ENCODE results near the gene HYAL3.

The HYAL3 gene

DNA sequence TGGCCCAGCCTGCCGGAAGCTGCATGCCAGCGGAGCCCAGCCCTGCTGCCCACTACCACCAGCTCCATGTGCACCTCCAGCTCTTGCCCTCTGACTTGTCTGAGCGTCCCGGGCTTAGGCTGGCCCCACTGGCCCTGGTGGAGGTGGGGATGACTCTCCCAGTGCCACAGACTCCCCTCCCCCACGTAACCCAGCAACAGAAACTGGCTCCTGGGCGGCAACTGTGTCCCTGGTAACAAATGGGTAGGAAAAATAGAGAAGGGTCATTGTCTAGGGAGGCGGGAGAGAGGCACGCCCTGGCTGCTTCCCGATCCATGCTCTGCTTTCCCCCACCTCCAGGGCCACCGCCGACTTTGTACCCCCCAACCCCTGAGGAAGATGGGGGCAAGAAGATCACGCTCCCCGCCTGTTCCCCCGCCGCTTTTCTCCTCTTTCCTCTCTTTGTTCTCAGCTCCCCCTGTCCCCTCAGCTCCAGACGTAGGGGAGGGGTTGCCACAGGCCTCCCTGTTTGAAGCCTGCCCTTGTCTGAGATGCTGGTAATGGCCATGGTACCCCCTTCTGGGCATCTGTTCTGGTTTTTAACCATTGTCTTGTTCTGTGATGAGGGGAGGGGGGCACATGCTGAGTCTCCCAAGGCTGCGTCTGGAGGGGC, 41.0 kb downstream of the HYAL3 start:
- H4K8ac ChIP-seq (ENCODE audit: low read depth, low read length), result no peak overlapping the region
- H3K27me3 ChIP-seq (ENCODE audit: insufficient read depth, low read length), result no peaks in the 10 kb centered on the region
- no peak overlapping the region for H3K4me2 ChIP-seq (ENCODE audit: low read length)
- no peak for DNase-seq
- no CpG with 5 or more reads among the region's 17 CpGs for WGBS (ENCODE audit: extremely low coverage, insufficient coverage, insufficient read length)
- H3K4me3 ChIP-seq (ENCODE audit: low read depth, low read length), result peak overlapping the region; percentile 7
- no peak overlapping the region for H3K14ac ChIP-seq (ENCODE audit: low read length)
- peaks cover 7% of the 10 kb centered on the region for H3K79me2 ChIP-seq (ENCODE audit: control insufficient read depth, insufficient read depth, low read length, poor library complexity)
- H3K27ac ChIP-seq (ENCODE audit: low read depth, low read length), result no peak overlapping the region
- no peak overlapping the region for H3K23ac ChIP-seq (ENCODE audit: low read length)
- peaks cover 13 to 15% of the 10 kb centered on the region in 2 experiments for H3K4me1 ChIP-seq (ENCODE audit: control insufficient read depth in 1 of 2, insufficient read depth in 2 of 2, low read length in 2 of 2)
- H2BK5ac ChIP-seq (ENCODE audit: low read depth, low read length, poor library complexity), result no peak overlapping the region
- H3K9ac ChIP-seq (ENCODE audit: low read length), result no peak overlapping the region
- no peak overlapping the region for H2BK120ac ChIP-seq (ENCODE audit: insufficient read depth, low read length, poor library complexity)
- H3K4ac ChIP-seq (ENCODE audit: low read depth, low read length), result no peak overlapping the region
- no peak overlapping the region for H2AFZ ChIP-seq (ENCODE audit: insufficient read depth, low read length, poor library complexity)
- no peaks in the 10 kb centered on the region for H3K9me3 ChIP-seq (ENCODE audit: insufficient read depth, low read depth, low read length)
- no peak overlapping the region for H2AK5ac ChIP-seq (ENCODE audit: low read length)
- no peak overlapping the region for H3K18ac ChIP-seq (ENCODE audit: low read length)
- no peak overlapping the region for H2BK12ac ChIP-seq (ENCODE audit: low read length)
- no peak overlapping the region for H4K12ac ChIP-seq (ENCODE audit: low read depth, low read length)
- H3K79me1 ChIP-seq (ENCODE audit: low read length), result peaks cover 17% of the 10 kb centered on the region
- no peak overlapping the region for H4K91ac ChIP-seq (ENCODE audit: low read depth, low read length)
- peaks cover 48 to 52% of the 10 kb centered on the region in 2 experiments for H3K36me3 ChIP-seq (ENCODE audit: control insufficient read depth in 1 of 2, insufficient read depth in 2 of 2, low read length in 2 of 2)

DNA sequence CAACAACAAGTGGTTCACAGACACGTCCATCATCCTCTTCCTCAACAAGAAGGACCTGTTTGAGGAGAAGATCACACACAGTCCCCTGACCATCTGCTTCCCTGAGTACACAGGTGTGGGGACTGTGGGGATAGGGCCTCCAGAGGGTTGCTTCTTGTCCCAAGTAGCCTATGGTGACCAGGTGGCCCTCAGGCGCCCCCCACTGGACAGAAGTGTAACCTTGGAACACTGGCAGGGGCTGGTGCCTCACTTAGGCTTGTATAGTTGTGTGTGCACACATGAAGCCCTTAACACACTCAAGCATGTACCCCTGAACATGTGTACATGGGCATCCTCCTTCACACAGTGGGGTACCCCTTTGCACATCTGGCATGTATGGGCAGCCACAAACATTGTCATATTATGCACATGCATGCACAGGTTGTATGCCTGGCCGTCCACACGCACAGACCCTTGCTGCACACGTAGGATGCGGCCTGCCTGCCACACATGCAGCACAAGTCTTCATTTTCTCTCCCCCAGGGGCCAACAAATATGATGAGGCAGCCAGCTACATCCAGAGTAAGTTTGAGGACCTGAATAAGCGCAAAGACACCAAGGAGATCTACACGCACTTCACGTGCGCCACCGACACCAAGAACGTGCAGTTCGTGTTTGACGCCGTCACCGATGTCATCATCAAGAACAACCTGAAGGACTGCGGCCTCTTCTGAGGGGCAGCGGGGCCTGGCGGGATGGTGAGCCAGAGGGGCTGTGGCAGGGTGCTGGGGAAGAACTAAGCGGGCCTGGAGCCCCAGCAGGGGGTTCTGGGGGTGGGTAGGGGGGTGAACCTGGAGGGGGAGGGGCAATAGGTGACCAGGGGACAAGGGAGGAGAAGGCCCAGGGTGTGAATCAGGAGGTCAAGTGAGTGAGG, 42.0 kb downstream of the HYAL3 start:
- H3K79me1 ChIP-seq (ENCODE audit: low read length), result peaks cover 15% of the 10 kb centered on the region
- H3K9me3 ChIP-seq (ENCODE audit: insufficient read depth, low read depth, low read length), result no peaks in the 10 kb centered on the region
- no peak overlapping the region for H2BK120ac ChIP-seq (ENCODE audit: insufficient read depth, low read length, poor library complexity)
- DNase-seq, result peak; percentile 40 to 60
- H3K9ac ChIP-seq (ENCODE audit: low read length), result no peak overlapping the region
- no peak overlapping the region for H4K91ac ChIP-seq (ENCODE audit: low read depth, low read length)
- no peak overlapping the region for H4K8ac ChIP-seq (ENCODE audit: low read depth, low read length)
- H3K4me1 ChIP-seq (ENCODE audit: control insufficient read depth in 1 of 2, insufficient read depth in 2 of 2, low read length in 2 of 2), result peaks cover 13 to 21% of the 10 kb centered on the region in 2 experiments
- no peak overlapping the region for H4K12ac ChIP-seq (ENCODE audit: low read depth, low read length)
- H3K27me3 ChIP-seq (ENCODE audit: insufficient read depth, low read length), result no peaks in the 10 kb centered on the region
- peaks cover 54 to 61% of the 10 kb centered on the region in 2 experiments for H3K36me3 ChIP-seq (ENCODE audit: control insufficient read depth in 1 of 2, insufficient read depth in 2 of 2, low read length in 2 of 2)
- H2AK5ac ChIP-seq (ENCODE audit: low read length), result no peak overlapping the region
- H2BK5ac ChIP-seq (ENCODE audit: low read depth, low read length, poor library complexity), result no peak overlapping the region
- peaks cover 7% of the 10 kb centered on the region for H3K79me2 ChIP-seq (ENCODE audit: control insufficient read depth, insufficient read depth, low read length, poor library complexity)
- no peak overlapping the region for H3K4me2 ChIP-seq (ENCODE audit: low read length)
- no peak overlapping the region for H3K4ac ChIP-seq (ENCODE audit: low read depth, low read length)
- H2BK12ac ChIP-seq (ENCODE audit: low read length), result no peak overlapping the region
- no peak overlapping the region for H3K18ac ChIP-seq (ENCODE audit: low read length)
- H3K14ac ChIP-seq (ENCODE audit: low read length), result no peak overlapping the region
- no peak overlapping the region for H3K23ac ChIP-seq (ENCODE audit: low read length)
- WGBS (ENCODE audit: extremely low coverage, insufficient coverage, insufficient read length), result no CpG with 5 or more reads among the region's 20 CpGs
- no peak overlapping the region for H2AFZ ChIP-seq (ENCODE audit: insufficient read depth, low read length, poor library complexity)
- H3K27ac ChIP-seq (ENCODE audit: low read depth, low read length), result no peak overlapping the region
- no peak overlapping the region for H3K4me3 ChIP-seq (ENCODE audit: low read depth, low read length)

- Histone ChIP-seq H3K9me3 (ENCODE audit: insufficient read depth, low read depth, low read length) (no peaks in the 10 kb centered on the region), H3K36me3 (ENCODE audit: control insufficient read depth in 1 of 2, insufficient read depth in 2 of 2, low read length in 2 of 2) (peaks cover 64 to 72% of the 10 kb centered on the region in 2 experiments), H3K4me1 (ENCODE audit: control insufficient read depth in 1 of 2, insufficient read depth in 2 of 2, low read length in 2 of 2) (peaks cover 3 to 8% of the 10 kb centered on the region in 2 experiments), H2BK120ac (ENCODE audit: insufficient read depth, low read length, poor library complexity) (no peak overlapping the region), H3K79me1 (ENCODE audit: low read length) (peaks cover 5% of the 10 kb centered on the region), H3K79me2 (ENCODE audit: control insufficient read depth, insufficient read depth, low read length, poor library complexity) (peaks cover under 1% of the 10 kb centered on the region), H3K23ac (ENCODE audit: low read length) (no peak overlapping the region), H3K18ac (ENCODE audit: low read length) (no peak overlapping the region), H4K12ac (ENCODE audit: low read depth, low read length) (no peak overlapping the region), H3K14ac (ENCODE audit: low read length) (no peak overlapping the region), H2BK12ac (ENCODE audit: low read length) (no peak overlapping the region), H2BK5ac (ENCODE audit: low read depth, low read length, poor library complexity) (no peak overlapping the region), H4K91ac (ENCODE audit: low read depth, low read length) (no peak overlapping the region), H3K9ac (ENCODE audit: low read length) (no peak overlapping the region), H4K8ac (ENCODE audit: low read depth, low read length) (no peak overlapping the region), H3K4ac (ENCODE audit: low read depth, low read length) (no peak overlapping the region), H3K27ac (ENCODE audit: low read depth, low read length) (no peak overlapping the region), H2AK5ac (ENCODE audit: low read length) (no peak overlapping the region), H2AFZ (ENCODE audit: insufficient read depth, low read length, poor library complexity) (no peak overlapping the region), H3K27me3 (ENCODE audit: insufficient read depth, low read length) (no peaks in the 10 kb centered on the region), H3K4me3 (ENCODE audit: low read depth, low read length) (no peak overlapping the region), H3K4me2 (ENCODE audit: low read length) (no peak overlapping the region)
- no peak for DNase-seq
- WGBS (ENCODE audit: extremely low coverage, insufficient coverage, insufficient read length), result no CpG with 5 or more reads among the region's 9 CpGs
These were observed 44.0 kb downstream of the HYAL3 start for GRCh38 chr3:50255251-50255615.

GRCh38 chr3:50254577-50255250, 44.5 kb downstream of the HYAL3 start:
- Histone ChIP-seq H4K12ac (ENCODE audit: low read depth, low read length) (no peak overlapping the region), H3K4me1 (ENCODE audit: control insufficient read depth in 1 of 2, insufficient read depth in 2 of 2, low read length in 2 of 2) (peaks cover 2 to 8% of the 10 kb centered on the region in 2 experiments), H2BK5ac (ENCODE audit: low read depth, low read length, poor library complexity) (no peak overlapping the region), H3K79me2 (ENCODE audit: control insufficient read depth, insufficient read depth, low read length, poor library complexity) (peaks cover 2% of the 10 kb centered on the region), H3K27me3 (ENCODE audit: insufficient read depth, low read length) (no peaks in the 10 kb centered on the region), H3K27ac (ENCODE audit: low read depth, low read length) (no peak overlapping the region), H2BK12ac (ENCODE audit: low read length) (no peak overlapping the region), H3K18ac (ENCODE audit: low read length) (no peak overlapping the region), H3K4me2 (ENCODE audit: low read length) (no peak overlapping the region), H2AFZ (ENCODE audit: insufficient read depth, low read length, poor library complexity) (no peak overlapping the region), H3K4ac (ENCODE audit: low read depth, low read length) (no peak overlapping the region), H3K14ac (ENCODE audit: low read length) (no peak overlapping the region), H3K36me3 (ENCODE audit: control insufficient read depth in 1 of 2, insufficient read depth in 2 of 2, low read length in 2 of 2) (peaks cover 65 to 77% of the 10 kb centered on the region in 2 experiments), H2AK5ac (ENCODE audit: low read length) (no peak overlapping the region), H3K4me3 (ENCODE audit: low read depth, low read length) (no peak overlapping the region), H2BK120ac (ENCODE audit: insufficient read depth, low read length, poor library complexity) (no peak overlapping the region), H4K8ac (ENCODE audit: low read depth, low read length) (no peak overlapping the region), H3K79me1 (ENCODE audit: low read length) (peaks cover 4% of the 10 kb centered on the region), H4K91ac (ENCODE audit: low read depth, low read length) (no peak overlapping the region), H3K23ac (ENCODE audit: low read length) (no peak overlapping the region), H3K9me3 (ENCODE audit: insufficient read depth, low read depth, low read length) (no peaks in the 10 kb centered on the region), H3K9ac (ENCODE audit: low read length) (no peak overlapping the region)
- DNase-seq, result peak in 1 of 2 donors; percentile 18
- WGBS (ENCODE audit: extremely low coverage, insufficient coverage, insufficient read length), result no CpG with 5 or more reads among the region's 8 CpGs
